HEK293 (cell line): ENCODE results near the gene FERMT2.
A peak's percentile ranks its signal among the peaks of the same experiment; 100 is the strongest.

Source experiments
- CTCF ChIA-PET: fragments of 350-600 bp; formaldehyde crosslinking; extraction: SDS; loops from one replicate; lab custom pipeline; 2021; ENCODE audit warnings: antibody characterized with exemption; lab: Yijun Ruan, JAX
- POLR2A ChIA-PET: fragments of 300-600 bp; formaldehyde crosslinking; extraction: SDS; loops from one replicate; lab custom pipeline; 2020; ENCODE audit warnings: antibody characterized with exemption, inconsistent platforms; lab: Yijun Ruan, JAX
- H3K27ac ChIP-seq: fragments of 200-500 bp; sonication (Bioruptor generic); 2 replicates; pipeline ENCODE4 v1.5.1; 2014; ENCODE audit warnings: low read depth, low read length, control low read depth, inconsistent platforms; ENCODE audit errors: extremely low read depth
- H3K36me3 ChIP-seq, 2 experiments: fragments of 200-500 bp in 1 of 2; sonication (Bioruptor generic) in 1 of 2; 1 replicate in 1 of 2; 2 replicates in 1 of 2; pipeline ENCODE4 v1.5.1; 2014 to 2017; ENCODE audit warnings: inconsistent platforms in 2 of 2, low read length in 2 of 2; ENCODE audit not compliant: control insufficient read depth in 2 of 2, insufficient read depth in 1 of 2
- H3K4me1 ChIP-seq: fragments of 200-500 bp; sonication (Bioruptor generic); 2 replicates; pipeline ENCODE4 v1.5.1; 2014; ENCODE audit warnings: mild to moderate bottlenecking, low read length, inconsistent platforms; ENCODE audit not compliant: control insufficient read depth, insufficient read depth
- H3K4me3 ChIP-seq: 2 replicates; pipeline ENCODE4 v1.5.1; 2011; ENCODE audit warnings: low read depth, mild to moderate bottlenecking, control low read depth, low read length, moderate library complexity
- H3K9me3 ChIP-seq: fragments of 200-500 bp; sonication (Bioruptor generic); 2 replicates; pipeline ENCODE4 v1.5.1; 2014; ENCODE audit warnings: low read depth, low read length, inconsistent platforms; ENCODE audit not compliant: control insufficient read depth, insufficient read depth
- PRDM2 ChIP-seq: fragments of 450-650 bp; formaldehyde crosslinking; IDR thresholded peaks from 2 replicates; pipeline ENCODE4 v1.5.1; 2016; ENCODE audit warnings: missing biosample characterization, missing genetic modification characterization, borderline replicate concordance
- ZBTB10 ChIP-seq: fragments of 450-650 bp; formaldehyde crosslinking; IDR thresholded peaks from 2 replicates; pipeline ENCODE4 v1.5.1; 2016; ENCODE audit warnings: missing biosample characterization, missing genetic modification characterization
- ZBTB11 ChIP-seq: fragments of 450-650 bp; formaldehyde crosslinking; conservative IDR thresholded peaks from 2 replicates; pipeline ENCODE4 v1.5.1; 2016; ENCODE audit warnings: low read depth, missing biosample characterization, missing genetic modification characterization
- ZNF10 ChIP-seq: fragments of 450-650 bp; formaldehyde crosslinking; IDR thresholded peaks from 2 replicates; pipeline ENCODE4 v1.5.1; 2017; ENCODE audit warnings: missing biosample characterization, missing genetic modification characterization
- ZNF112 ChIP-seq: fragments of 450-650 bp; formaldehyde crosslinking; IDR thresholded peaks from 2 replicates; pipeline ENCODE4 v1.5.0; 2017; ENCODE audit warnings: missing biosample characterization, missing genetic modification characterization
- ZNF133 ChIP-seq: fragments of 450-650 bp; formaldehyde crosslinking; IDR thresholded peaks from 2 replicates; pipeline ENCODE4 v1.5.1; 2016; ENCODE audit warnings: missing biosample characterization, missing genetic modification characterization
- ZNF341 ChIP-seq: fragments of 450-650 bp; formaldehyde crosslinking; IDR thresholded peaks from 2 replicates; pipeline ENCODE4; 2016; ENCODE audit warnings: low read depth, missing biosample characterization, missing genetic modification characterization
- ZNF366 ChIP-seq: fragments of 450-650 bp; formaldehyde crosslinking; conservative IDR thresholded peaks from 2 replicates; pipeline ENCODE4 v1.5.1; 2016; ENCODE audit warnings: missing biosample characterization, missing genetic modification characterization
- ZNF433 ChIP-seq: fragments of 450-650 bp; formaldehyde crosslinking; IDR thresholded peaks from 2 replicates; pipeline ENCODE4 v1.5.1; 2016; ENCODE audit warnings: missing biosample characterization, missing genetic modification characterization, low read depth
- ZNF501 ChIP-seq: fragments of 450-650 bp; formaldehyde crosslinking; IDR thresholded peaks from 2 replicates; pipeline ENCODE4 v1.5.1; 2016; ENCODE audit warnings: missing biosample characterization, missing genetic modification characterization
- ZNF664 ChIP-seq: fragments of 450-650 bp; formaldehyde crosslinking; IDR thresholded peaks from 2 replicates; pipeline ENCODE4 v1.5.1; 2016; ENCODE audit warnings: missing biosample characterization, missing genetic modification characterization

The FERMT2 gene

GRCh38 chr14:52829527-52830185 is 121.2 kb downstream of the FERMT2 start:
- Histone ChIP-seq H3K9me3 (no peaks in the 10 kb centered on the region), H3K4me1 (peaks cover 8% of the 10 kb centered on the region), H3K4me3 (no peak overlapping the region), H3K36me3 (no peaks in the 10 kb centered on the region), H3K27ac (no peak overlapping the region)
- TF ChIP-seq ZNF133 (tag by site-specific recombination) = 0 out of 2 replicates have a peak, but pooled peaks have one; percentile 24
- no peak for TF ChIP-seq ZNF501 (tag by site-specific recombination)
- CTCF ChIA-PET = interaction anchor here (0.5 to 0.8 kb wide), 3 partner anchors 11 to 531 kb away, joined by 3 to 5 read pairs (median 3); no protein-coding TSS in a partner anchor
- POLR2A ChIA-PET = interaction anchor here (0.7 kb wide), 1 partner anchor 75 kb away, joined by 6 read pairs; no protein-coding TSS in a partner anchor

GRCh38 chr14:52827426-52827825 is 123.4 kb downstream of the FERMT2 start:
- ChIA-PET CTCF (no interaction called here), POLR2A (no interaction called here)
- no peaks in the 10 kb centered on the region for H3K9me3 ChIP-seq
- H3K4me1 ChIP-seq = peaks cover 2% of the 10 kb centered on the region; the same call in 1 of the 2 replicates
- TF ChIP-seq ZBTB11 (tag by site-specific recombination) = no peak
- no peak for TF ChIP-seq ZNF433 (tag by site-specific recombination)
- no peak for TF ChIP-seq ZBTB10 (tag by site-specific recombination)
- TF ChIP-seq ZNF341 (tag by site-specific recombination) = no peak
- H3K36me3 ChIP-seq = no peaks in the 10 kb centered on the region
- no peak overlapping the region for H3K4me3 ChIP-seq
- no peak overlapping the region for H3K27ac ChIP-seq

GRCh38 chr14:52825085-52825484 is 125.8 kb downstream of the FERMT2 start:
- CTCF ChIA-PET = interaction anchor here (0.6 to 3.2 kb wide), 10 partner anchors 7 to 1523 kb away, joined by 3 to 29 read pairs (median 4); no protein-coding TSS in a partner anchor
- Histone ChIP-seq H3K27ac (no peak overlapping the region), H3K4me3 (no peak overlapping the region), H3K9me3 (no peaks in the 10 kb centered on the region), H3K4me1 (no peaks in the 10 kb centered on the region), H3K36me3 (no peaks in the 10 kb centered on the region)
- POLR2A ChIA-PET = no interaction called here
- TF ChIP-seq ZNF112 (tag by site-specific recombination) (no peak), PRDM2 (tag by site-specific recombination) (no peak), ZNF366 (no peak), ZNF10 (tag by site-specific recombination) (no peak), ZNF664 (tag by site-specific recombination) (no peak)
